ENCODE measurements around the gene INPP5B. TPM values are rescaled to one million over a fixed set of nuclear protein-coding genes. Genes with fewer than 3 reads are reported as not detected.
"Not testable (repeated sequence)": the region's sequence is repeated elsewhere in the genome, so short reads cannot be mapped to it uniquely, and the experiment has no call there.

Gene INPP5B
- total and polyA plus RNA-seq, 2 experiments from 2014 or later = 6.9 to 29.1 TPM

DNA sequence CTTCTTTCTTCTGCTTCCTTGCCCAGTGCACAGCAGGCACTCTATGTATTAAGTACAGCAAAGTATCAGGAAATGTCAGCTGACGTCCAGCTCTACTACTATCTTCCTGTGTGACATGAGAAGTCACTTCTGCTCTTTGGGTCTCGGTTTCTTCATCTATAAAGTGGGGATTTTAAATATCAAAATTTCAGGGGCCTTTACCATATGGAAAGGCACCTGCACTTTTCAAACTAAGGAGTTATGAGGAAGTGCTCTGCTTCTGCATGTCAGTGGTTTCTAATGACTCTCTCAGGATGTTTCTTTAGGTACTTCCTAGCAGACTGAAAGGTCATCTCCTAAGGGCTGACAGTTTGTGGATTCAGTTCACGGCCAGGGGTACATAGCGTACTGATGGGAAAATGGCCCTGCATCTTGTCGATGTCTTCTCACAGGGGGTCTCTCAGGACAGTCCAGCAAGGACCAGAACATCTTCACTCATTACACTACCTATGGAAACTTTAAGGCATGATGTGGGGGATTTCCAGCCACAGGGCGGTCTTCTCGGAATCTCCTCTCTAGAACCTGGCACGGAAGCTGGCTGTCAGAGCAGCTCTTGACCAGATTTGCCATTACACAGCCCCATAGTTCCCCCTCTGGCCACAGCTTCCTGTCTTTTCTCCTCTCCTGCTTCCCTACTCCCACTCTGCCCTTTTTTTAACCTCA lies 45.5 kb downstream of the INPP5B start:
- H3K4me1 Mint-ChIP-seq = no peaks in the 10 kb centered on the region
- no peak overlapping the region for H3K4me2 ChIP-seq
- no peak overlapping the region for H3K4me3 ChIP-seq
- H3K36me3 Mint-ChIP-seq (ENCODE audit: low read depth) = peaks cover 31% of the 10 kb centered on the region
- peaks cover 4% of the 10 kb centered on the region for H3K27me3 Mint-ChIP-seq (ENCODE audit: insufficient read depth, low read depth, poor library complexity)
- H4K20me1 ChIP-seq (replicated peaks; ENCODE audit: insufficient read depth) = no peaks in the 10 kb centered on the region
- no peak overlapping the region for H3K4me3 Mint-ChIP-seq
- peaks cover 16% of the 10 kb centered on the region for H3K9me3 Mint-ChIP-seq
- no peak overlapping the region for H3K27ac Mint-ChIP-seq
- H3K79me2 ChIP-seq (replicated peaks; ENCODE audit: insufficient read depth) = 0 out of 2 replicates have a peak, but pooled peaks cover 3% of the 10 kb centered on the region
- H3K27ac ChIP-seq (ENCODE audit: low read depth) = no peak overlapping the region; the same call in 1 of the 2 replicates
- H3F3A ChIP-seq (replicated peaks; ENCODE audit: low read depth) = no peaks in the 10 kb centered on the region
- no peak overlapping the region for H2AFZ ChIP-seq
- TF ChIP-seq CTCF (conservative IDR thresholded peaks at IDR 0.05; ENCODE audit: low read depth in 2 of 2) (no peak), ETS1 (IDR thresholded peaks at IDR 0.05) (no peak), CREB1 (CRISPR knock-in tag; IDR thresholded peaks at IDR 0.05; ENCODE audit: low read depth) (no peak), STAT1 (IDR thresholded peaks at IDR 0.05; ENCODE audit: unreplicated experiment) (no peak)
- TF ChIP-seq, protein P1, sequence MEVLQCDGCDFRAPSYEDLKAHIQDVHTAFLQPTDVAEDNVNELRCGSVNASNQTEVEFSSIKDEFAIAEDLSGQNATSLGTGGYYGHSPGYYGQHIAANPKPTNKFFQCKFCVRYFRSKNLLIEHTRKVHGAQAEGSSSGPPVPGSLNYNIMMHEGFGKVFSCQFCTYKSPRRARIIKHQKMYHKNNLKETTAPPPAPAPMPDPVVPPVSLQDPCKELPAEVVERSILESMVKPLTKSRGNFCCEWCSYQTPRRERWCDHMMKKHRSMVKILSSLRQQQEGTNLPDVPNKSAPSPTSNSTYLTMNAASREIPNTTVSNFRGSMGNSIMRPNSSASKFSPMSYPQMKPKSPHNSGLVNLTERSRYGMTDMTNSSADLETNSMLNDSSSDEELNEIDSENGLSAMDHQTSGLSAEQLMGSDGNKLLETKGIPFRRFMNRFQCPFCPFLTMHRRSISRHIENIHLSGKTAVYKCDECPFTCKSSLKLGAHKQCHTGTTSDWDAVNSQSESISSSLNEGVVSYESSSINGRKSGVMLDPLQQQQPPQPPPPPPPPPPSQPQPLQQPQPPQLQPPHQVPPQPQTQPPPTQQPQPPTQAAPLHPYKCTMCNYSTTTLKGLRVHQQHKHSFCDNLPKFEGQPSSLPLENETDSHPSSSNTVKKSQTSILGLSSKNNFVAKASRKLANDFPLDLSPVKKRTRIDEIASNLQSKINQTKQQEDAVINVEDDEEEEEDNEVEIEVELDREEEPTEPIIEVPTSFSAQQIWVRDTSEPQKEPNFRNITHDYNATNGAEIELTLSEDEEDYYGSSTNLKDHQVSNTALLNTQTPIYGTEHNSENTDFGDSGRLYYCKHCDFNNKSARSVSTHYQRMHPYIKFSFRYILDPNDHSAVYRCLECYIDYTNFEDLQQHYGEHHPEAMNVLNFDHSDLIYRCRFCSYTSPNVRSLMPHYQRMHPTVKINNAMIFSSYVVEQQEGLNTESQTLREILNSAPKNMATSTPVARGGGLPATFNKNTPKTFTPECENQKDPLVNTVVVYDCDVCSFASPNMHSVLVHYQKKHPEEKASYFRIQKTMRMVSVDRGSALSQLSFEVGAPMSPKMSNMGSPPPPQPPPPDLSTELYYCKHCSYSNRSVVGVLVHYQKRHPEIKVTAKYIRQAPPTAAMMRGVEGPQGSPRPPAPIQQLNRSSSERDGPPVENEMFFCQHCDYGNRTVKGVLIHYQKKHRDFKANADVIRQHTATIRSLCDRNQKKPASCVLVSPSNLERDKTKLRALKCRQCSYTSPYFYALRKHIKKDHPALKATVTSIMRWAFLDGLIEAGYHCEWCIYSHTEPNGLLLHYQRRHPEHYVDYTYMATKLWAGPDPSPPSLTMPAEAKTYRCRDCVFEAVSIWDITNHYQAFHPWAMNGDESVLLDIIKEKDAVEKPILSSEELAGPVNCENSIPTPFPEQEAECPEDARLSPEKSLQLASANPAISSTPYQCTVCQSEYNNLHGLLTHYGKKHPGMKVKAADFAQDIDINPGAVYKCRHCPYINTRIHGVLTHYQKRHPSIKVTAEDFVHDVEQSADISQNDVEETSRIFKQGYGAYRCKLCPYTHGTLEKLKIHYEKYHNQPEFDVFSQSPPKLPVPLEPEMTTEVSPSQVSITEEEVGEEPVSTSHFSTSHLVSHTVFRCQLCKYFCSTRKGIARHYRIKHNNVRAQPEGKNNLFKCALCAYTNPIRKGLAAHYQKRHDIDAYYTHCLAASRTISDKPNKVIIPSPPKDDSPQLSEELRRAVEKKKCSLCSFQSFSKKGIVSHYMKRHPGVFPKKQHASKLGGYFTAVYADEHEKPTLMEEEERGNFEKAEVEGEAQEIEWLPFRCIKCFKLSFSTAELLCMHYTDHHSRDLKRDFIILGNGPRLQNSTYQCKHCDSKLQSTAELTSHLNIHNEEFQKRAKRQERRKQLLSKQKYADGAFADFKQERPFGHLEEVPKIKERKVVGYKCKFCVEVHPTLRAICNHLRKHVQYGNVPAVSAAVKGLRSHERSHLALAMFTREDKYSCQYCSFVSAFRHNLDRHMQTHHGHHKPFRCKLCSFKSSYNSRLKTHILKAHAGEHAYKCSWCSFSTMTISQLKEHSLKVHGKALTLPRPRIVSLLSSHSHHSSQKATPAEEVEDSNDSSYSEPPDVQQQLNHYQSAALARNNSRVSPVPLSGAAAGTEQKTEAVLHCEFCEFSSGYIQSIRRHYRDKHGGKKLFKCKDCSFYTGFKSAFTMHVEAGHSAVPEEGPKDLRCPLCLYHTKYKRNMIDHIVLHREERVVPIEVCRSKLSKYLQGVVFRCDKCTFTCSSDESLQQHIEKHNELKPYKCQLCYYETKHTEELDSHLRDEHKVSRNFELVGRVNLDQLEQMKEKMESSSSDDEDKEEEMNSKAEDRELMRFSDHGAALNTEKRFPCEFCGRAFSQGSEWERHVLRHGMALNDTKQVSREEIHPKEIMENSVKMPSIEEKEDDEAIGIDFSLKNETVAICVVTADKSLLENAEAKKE (CRISPR knock-in tag; IDR thresholded peaks at IDR 0.05) = no peak
- H3K27me3 ChIP-seq (ENCODE audit: insufficient read depth) = no peaks in the 10 kb centered on the region
- ATAC-seq (no peak), DNase-seq (ENCODE audit: low spot score) (no peak)
- H3K36me3 ChIP-seq (ENCODE audit: insufficient read depth) = no peaks in the 10 kb centered on the region; the same call in 1 of the 2 replicates
- H3K4me1 ChIP-seq (ENCODE audit: insufficient read depth) = no peaks in the 10 kb centered on the region
- no peaks in the 10 kb centered on the region for H3K9me2 ChIP-seq (ENCODE audit: insufficient read depth)

DNA sequence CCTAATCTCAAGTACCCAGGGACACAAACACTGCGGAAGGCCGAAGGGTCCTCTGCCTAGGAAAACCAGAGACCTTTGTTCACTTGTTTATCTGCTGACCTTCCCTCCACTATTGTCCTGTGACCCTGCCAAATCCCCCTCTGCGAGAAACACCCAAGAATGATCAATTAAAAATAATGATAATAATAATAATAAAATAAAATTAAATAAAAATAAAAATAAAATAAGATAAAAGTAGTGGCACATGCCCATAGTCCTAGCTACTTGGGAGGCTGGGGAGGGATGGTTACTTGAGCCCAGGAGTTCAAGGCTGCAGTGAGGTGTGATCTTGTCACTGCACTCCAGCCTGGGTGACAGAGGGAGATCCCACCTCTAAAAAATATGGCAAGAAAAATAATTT lies 49.3 kb downstream of the INPP5B start:
- H3F3A ChIP-seq (replicated peaks; ENCODE audit: low read depth); H3K4me3 Mint-ChIP-seq; H2AFZ ChIP-seq; DNase-seq (ENCODE audit: low spot score); H3K4me2 ChIP-seq; H3K9me3 Mint-ChIP-seq; H3K4me1 Mint-ChIP-seq; H3K27ac Mint-ChIP-seq; ATAC-seq; H3K4me1 ChIP-seq (ENCODE audit: insufficient read depth); H3K4me3 ChIP-seq; H3K27ac ChIP-seq (ENCODE audit: low read depth); H3K79me2 ChIP-seq (replicated peaks; ENCODE audit: insufficient read depth); H3K36me3 ChIP-seq (ENCODE audit: insufficient read depth); H3K27me3 Mint-ChIP-seq (ENCODE audit: insufficient read depth, low read depth, poor library complexity); H3K9me2 ChIP-seq (ENCODE audit: insufficient read depth); H4K20me1 ChIP-seq (replicated peaks; ENCODE audit: insufficient read depth); H3K27me3 ChIP-seq (ENCODE audit: insufficient read depth): not testable (repeated sequence)
- H3K36me3 Mint-ChIP-seq (ENCODE audit: low read depth) = peaks cover 28% of the 10 kb centered on the region
